ENCODE measurements around the gene SLC27A3. TPM values are rescaled to one million over a fixed set of nuclear protein-coding genes. Genes with fewer than 3 reads are reported as not detected.

Gene SLC27A3, protein sequence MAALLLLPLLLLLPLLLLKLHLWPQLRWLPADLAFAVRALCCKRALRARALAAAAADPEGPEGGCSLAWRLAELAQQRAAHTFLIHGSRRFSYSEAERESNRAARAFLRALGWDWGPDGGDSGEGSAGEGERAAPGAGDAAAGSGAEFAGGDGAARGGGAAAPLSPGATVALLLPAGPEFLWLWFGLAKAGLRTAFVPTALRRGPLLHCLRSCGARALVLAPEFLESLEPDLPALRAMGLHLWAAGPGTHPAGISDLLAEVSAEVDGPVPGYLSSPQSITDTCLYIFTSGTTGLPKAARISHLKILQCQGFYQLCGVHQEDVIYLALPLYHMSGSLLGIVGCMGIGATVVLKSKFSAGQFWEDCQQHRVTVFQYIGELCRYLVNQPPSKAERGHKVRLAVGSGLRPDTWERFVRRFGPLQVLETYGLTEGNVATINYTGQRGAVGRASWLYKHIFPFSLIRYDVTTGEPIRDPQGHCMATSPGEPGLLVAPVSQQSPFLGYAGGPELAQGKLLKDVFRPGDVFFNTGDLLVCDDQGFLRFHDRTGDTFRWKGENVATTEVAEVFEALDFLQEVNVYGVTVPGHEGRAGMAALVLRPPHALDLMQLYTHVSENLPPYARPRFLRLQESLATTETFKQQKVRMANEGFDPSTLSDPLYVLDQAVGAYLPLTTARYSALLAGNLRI
- 70.5 TPM for polyA plus RNA-seq (2012; ENCODE audit: insufficient read depth, insufficient read length, low read depth)

DNA sequence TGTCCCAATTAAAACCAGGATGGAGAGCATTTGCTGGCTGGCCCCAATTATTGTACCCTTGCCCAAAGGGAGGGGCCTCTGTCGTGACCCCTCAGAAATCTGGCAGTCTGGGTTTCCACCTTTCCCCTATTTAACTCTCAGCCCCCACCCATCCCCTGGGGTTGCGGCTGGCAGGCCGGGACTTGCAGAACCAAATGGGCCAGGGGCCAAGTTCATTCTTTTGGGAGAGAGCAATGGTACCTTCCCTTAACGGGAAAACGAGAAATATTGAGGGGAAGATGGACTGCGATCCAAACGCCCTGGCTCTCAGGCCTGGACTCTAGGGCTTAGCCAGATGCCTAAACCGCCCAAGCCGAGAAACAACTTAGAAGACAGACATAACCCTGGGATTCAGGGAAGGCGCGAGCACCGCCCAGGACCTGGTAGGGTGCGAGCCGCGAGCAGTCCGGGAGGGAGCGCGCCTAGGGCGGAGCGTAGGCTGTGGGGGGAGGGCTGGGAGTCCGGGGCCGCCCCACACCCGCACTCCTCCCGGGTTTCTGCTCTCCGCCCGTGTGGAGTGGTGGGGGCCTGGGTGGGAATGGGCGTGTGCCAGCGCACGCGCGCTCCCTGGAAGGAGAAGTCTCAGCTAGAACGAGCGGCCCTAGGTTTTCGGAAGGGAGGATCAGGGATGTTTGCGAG, at the start of gene SLC27A3:
SLC27A3 (plus strand) TSS at position 628 of the 678 bp plus-strand sequence. CDS start 91 bp downstream, outside the sequence.
- TF ChIP-seq, protein P1, sequence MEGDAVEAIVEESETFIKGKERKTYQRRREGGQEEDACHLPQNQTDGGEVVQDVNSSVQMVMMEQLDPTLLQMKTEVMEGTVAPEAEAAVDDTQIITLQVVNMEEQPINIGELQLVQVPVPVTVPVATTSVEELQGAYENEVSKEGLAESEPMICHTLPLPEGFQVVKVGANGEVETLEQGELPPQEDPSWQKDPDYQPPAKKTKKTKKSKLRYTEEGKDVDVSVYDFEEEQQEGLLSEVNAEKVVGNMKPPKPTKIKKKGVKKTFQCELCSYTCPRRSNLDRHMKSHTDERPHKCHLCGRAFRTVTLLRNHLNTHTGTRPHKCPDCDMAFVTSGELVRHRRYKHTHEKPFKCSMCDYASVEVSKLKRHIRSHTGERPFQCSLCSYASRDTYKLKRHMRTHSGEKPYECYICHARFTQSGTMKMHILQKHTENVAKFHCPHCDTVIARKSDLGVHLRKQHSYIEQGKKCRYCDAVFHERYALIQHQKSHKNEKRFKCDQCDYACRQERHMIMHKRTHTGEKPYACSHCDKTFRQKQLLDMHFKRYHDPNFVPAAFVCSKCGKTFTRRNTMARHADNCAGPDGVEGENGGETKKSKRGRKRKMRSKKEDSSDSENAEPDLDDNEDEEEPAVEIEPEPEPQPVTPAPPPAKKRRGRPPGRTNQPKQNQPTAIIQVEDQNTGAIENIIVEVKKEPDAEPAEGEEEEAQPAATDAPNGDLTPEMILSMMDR (IDR thresholded peaks at IDR 0.05; ENCODE audit: low read depth, low read length), result no peak
- H3K4me3 ChIP-seq (ENCODE audit: low read depth, low read length), result peak within 1 kb of the TSS; percentile 74
- peaks cover 9% of the 10 kb centered on the region for H3K36me3 ChIP-seq

DNA sequence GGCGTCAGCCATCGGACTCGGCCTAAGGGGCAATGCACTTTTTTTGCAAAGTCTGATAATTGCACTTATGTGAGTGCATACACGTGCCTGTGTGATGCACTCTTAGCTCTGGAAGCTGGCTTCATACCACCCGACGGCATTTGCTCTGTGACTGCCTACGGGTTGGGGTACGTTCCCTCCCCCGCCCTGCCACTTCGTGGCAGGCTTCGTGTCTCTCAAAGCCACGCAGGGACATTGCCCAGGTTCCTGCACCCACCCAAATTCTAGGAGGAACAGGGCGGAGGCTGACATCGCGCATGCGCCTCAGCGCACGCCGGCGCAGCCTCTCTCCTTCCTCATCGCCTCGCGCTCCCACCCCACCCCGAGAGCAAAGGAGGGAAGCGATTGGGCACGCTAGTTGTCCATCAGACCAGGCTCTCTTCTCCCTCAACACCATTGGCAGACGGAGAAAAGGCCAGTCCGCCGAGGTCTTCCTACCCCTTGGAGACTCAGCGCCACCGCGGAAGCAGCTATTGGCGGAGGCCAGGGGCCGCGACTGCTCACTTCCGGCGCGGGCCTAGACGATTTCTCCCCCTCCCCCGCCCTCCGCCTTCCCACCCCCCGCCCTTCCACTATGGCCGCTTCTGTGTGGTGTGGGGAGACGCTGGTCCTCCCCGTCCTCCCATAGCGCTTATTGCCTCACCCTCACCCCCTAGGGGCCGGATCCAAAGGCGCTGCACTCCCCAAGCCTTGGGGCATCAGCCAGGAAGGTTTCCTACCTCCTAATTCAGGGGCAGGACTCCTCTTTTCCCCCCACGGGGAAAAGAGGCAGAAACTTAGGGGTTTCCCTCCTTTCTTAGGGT, 47.5 kb upstream of the SLC27A3 start, which contains the start of gene INTS3:
INTS3 (plus strand) TSS at position 588 of the 842 bp plus-strand sequence. CDS start 585 bp downstream, outside the sequence.
- peak; percentile 99 for DNase-seq
- TF ChIP-seq, protein P1 (IDR thresholded peaks at IDR 0.05; ENCODE audit: low read depth, low read length), result peak; percentile 14; the same call in 1 of the 2 replicates
- Histone ChIP-seq H3K36me3 (no peaks in the 10 kb centered on the region; the same call in 1 of the 2 replicates), H3K9me3 (no peaks in the 10 kb centered on the region), H3K27me3 (no peaks in the 10 kb centered on the region), H3K4me1 (no peaks in the 10 kb centered on the region; the same call in 1 of the 2 replicates), H3K4me3 (ENCODE audit: low read depth, low read length) (peak within 1 kb of the TSS; percentile 99)

More for the DNA sequence above, at the start of gene SLC27A3:
- no peaks in the 10 kb centered on the region for H3K27me3 ChIP-seq
- no peaks in the 10 kb centered on the region for H3K9me3 ChIP-seq
- DNase-seq, result peak; percentile 62
- H3K4me1 ChIP-seq, result peaks cover 6% of the 10 kb centered on the region

DNA sequence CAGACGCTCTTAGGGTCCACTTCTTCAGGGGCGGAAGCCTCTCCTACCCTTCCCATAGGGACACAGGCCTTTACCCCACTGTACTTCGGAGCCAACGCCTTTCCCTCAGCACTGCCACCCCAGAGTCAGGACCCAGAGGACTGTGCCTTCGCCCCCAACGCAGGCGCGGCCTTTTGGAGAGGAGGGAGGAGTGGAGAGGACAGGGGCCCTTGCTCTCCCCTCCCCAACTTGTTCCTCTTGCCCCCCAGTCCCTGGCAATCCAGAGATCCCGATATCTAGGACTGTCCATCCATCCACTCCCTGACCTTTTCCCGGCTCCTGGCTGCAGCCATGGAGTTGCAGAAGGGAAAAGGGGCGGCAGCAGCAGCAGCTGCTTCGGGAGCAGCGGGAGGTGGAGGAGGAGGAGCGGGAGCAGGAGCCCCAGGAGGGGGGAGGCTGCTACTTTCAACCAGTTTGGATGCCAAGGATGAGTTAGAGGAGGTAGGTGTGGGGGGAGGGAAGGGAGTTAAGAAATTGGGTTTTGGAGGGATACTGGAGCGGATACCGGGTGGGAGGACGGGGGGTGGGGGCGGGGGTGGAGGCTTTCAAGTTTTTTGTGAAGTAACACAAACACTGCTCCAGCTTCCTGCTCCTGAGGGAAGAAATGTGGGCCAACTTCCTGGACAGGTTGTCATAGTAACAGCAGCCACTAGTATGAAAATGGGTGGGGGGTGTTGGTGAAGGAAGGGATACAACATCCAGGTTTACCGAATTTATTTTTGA, 46.7 kb upstream of the SLC27A3 start:
- Histone ChIP-seq H3K27me3 (no peaks in the 10 kb centered on the region), H3K9me3 (no peaks in the 10 kb centered on the region), H3K4me1 (no peaks in the 10 kb centered on the region; the same call in 1 of the 2 replicates), H3K4me3 (ENCODE audit: low read depth, low read length) (peak overlapping the region; percentile 99), H3K36me3 (no peaks in the 10 kb centered on the region; the same call in 1 of the 2 replicates)
- peak; percentile 42 for DNase-seq
- TF ChIP-seq, protein P1 (IDR thresholded peaks at IDR 0.05; ENCODE audit: low read depth, low read length), result no peak

DNA sequence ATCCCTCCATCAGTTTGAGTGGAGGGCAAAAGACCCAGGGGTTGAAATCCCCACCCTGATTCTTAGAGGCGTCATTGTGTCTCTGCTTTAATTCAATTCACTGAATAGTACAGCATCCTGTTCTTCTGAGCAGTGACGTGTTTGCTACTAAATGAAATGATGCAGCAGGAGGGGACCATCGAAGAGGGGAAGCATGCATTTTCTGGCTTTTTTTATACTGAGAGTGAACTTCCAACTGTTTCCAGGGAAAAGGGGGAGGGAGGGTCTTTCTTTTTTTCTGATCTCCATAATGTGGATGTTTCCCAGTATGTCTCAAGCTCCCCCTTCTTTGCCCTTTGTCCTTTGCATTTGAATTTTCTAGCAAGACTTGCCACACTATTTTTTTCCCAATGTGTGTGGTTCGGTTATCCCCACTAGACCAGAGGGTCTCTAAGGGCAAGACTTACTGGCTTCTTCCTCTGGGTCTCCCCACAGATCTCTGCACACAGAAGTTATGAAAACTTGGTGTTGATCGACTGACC, 44.7 kb upstream of the SLC27A3 start:
- Histone ChIP-seq H3K4me1 (no peaks in the 10 kb centered on the region; the same call in 1 of the 2 replicates), H3K27me3 (no peaks in the 10 kb centered on the region), H3K9me3 (no peaks in the 10 kb centered on the region), H3K36me3 (no peaks in the 10 kb centered on the region; the same call in 1 of the 2 replicates), H3K4me3 (ENCODE audit: low read depth, low read length) (no peak overlapping the region)
- no peak for DNase-seq
- TF ChIP-seq, protein P1 (IDR thresholded peaks at IDR 0.05; ENCODE audit: low read depth, low read length), result no peak
